Measurements from ENCODE around the gene DYNC2LI1.

- TF ChIP-seq, protein P1, sequence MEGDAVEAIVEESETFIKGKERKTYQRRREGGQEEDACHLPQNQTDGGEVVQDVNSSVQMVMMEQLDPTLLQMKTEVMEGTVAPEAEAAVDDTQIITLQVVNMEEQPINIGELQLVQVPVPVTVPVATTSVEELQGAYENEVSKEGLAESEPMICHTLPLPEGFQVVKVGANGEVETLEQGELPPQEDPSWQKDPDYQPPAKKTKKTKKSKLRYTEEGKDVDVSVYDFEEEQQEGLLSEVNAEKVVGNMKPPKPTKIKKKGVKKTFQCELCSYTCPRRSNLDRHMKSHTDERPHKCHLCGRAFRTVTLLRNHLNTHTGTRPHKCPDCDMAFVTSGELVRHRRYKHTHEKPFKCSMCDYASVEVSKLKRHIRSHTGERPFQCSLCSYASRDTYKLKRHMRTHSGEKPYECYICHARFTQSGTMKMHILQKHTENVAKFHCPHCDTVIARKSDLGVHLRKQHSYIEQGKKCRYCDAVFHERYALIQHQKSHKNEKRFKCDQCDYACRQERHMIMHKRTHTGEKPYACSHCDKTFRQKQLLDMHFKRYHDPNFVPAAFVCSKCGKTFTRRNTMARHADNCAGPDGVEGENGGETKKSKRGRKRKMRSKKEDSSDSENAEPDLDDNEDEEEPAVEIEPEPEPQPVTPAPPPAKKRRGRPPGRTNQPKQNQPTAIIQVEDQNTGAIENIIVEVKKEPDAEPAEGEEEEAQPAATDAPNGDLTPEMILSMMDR (IDR thresholded peaks at IDR 0.05) = no peak
- TF ChIP-seq POLR2A (IDR thresholded peaks at IDR 0.05) = no peak
These were observed 4.4 kb downstream of the DYNC2LI1 start for GRCh38 chr2:43778233-43778632.
